DMS53 (cell line): ENCODE measurements around the gene KANSL1L.
"Not testable (repeated sequence)": the region's sequence is repeated elsewhere in the genome, so short reads cannot be mapped to it uniquely, and the experiment has no call there.

Source experiments
- DNase-seq: peaks from one replicate; lab custom pipeline; 2025; lab: John Stamatoyannopoulos, UW

KANSL1L gene

GRCh38 chr2:210179351-210179990, 8.3 kb upstream of the KANSL1L start:
- DNase-seq = no peak

GRCh38 chr2:210177769-210178168, 6.6 kb upstream of the KANSL1L start:
- DNase-seq = no peak

- not testable (repeated sequence) for DNase-seq
These were observed 5.9 kb upstream of the KANSL1L start for GRCh38 chr2:210177115-210177514.

- DNase-seq = no peak
These were observed 2.9 kb upstream of the KANSL1L start for GRCh38 chr2:210174086-210174485.

- DNase-seq = no peak
These were observed 988 bp upstream of the KANSL1L start for GRCh38 chr2:210172219-210172575.

GRCh38 chr2:210170446-210171303, 534 bp downstream of the KANSL1L start:
- DNase-seq = peak; percentile 98

GRCh38 chr2:210170196-210170445, 1.1 kb downstream of the KANSL1L start:
- DNase-seq = no peak

- DNase-seq = peak; percentile 27
These were observed 1.6 kb downstream of the KANSL1L start for GRCh38 chr2:210169516-210170195.

GRCh38 chr2:210167227-210167626, 4.0 kb downstream of the KANSL1L start:
- DNase-seq = no peak

- DNase-seq = peak; percentile 5
These were observed 8.6 kb downstream of the KANSL1L start for GRCh38 chr2:210162466-210163124.

- no peak for DNase-seq
These were observed 12.2 kb downstream of the KANSL1L start for GRCh38 chr2:210159059-210159458.

GRCh38 chr2:210158236-210158635, 13.0 kb downstream of the KANSL1L start:
- no peak for DNase-seq

- DNase-seq = no peak
These were observed 13.7 kb downstream of the KANSL1L start for GRCh38 chr2:210157526-210157925.

GRCh38 chr2:210147614-210148013, 23.6 kb downstream of the KANSL1L start:
- DNase-seq = no peak

- DNase-seq = no peak
These were observed 39.0 kb downstream of the KANSL1L start for GRCh38 chr2:210132239-210132638.

GRCh38 chr2:210128961-210129360, 42.2 kb downstream of the KANSL1L start:
- DNase-seq = peak; percentile 63

GRCh38 chr2:210113614-210114235, 57.5 kb downstream of the KANSL1L start:
- DNase-seq = no peak

- no peak for DNase-seq
These were observed 58.3 kb downstream of the KANSL1L start for GRCh38 chr2:210112871-210113270.

- DNase-seq = no peak
These were observed 71.3 kb downstream of the KANSL1L start for GRCh38 chr2:210099940-210100339.

GRCh38 chr2:210094787-210095186, 76.4 kb downstream of the KANSL1L start:
- DNase-seq = no peak

- DNase-seq = peak; percentile 17
These were observed 78.4 kb downstream of the KANSL1L start for GRCh38 chr2:210092791-210093190.

- DNase-seq = no peak
These were observed 84.3 kb downstream of the KANSL1L start for GRCh38 chr2:210086930-210087329.
